ENCODE data around the gene TRMT10B.

DNA sequence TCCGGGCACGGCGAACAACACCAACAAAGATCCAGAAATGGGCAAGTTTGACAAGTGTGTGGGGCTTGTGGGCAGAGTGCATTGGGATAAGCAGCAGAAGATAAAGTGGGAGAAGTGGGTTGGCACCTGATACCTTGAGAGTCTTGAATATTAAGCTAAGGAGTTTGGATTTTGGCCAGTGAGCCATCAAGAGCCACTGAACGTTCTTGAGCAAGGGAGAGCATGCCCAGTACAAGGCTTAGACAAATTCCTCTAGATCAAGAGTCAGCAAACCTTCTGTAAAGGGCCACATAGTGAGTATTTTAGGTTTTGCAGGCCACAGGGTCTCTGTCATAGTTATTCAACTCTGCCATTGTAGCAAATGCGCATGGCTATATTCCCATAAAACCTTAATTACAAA is 26.6 kb upstream of the TRMT10B start:
- TF ChIP-seq POLR2A (IDR thresholded peaks at IDR 0.05) = no peak
- no peak for TF ChIP-seq CTCF (IDR thresholded peaks at IDR 0.05)
